Osteocyte (in vitro differentiated cells): Measurements from ENCODE around the gene SCRN3. TPM values are rescaled to one million over a fixed set of nuclear protein-coding genes. Genes with fewer than 3 reads are reported as not detected.
A peak's percentile ranks its signal among the peaks of the same experiment; 100 is the strongest.
"Not testable (repeated sequence)": the region's sequence is repeated elsewhere in the genome, so short reads cannot be mapped to it uniquely, and the experiment has no call there.

Experiments
- DNase-seq: peaks from one replicate; pipeline ENCODE4 v3.0.0; 2021; ENCODE audit warnings: mixed read lengths; ENCODE audit not compliant: unreplicated experiment; ENCODE audit errors: extremely low spot score
- H3K27ac Mint-ChIP-seq: one replicate; pipeline ENCODE4 v1.8.0; 2021; ENCODE audit warnings: mild to moderate bottlenecking, mixed read lengths; ENCODE audit not compliant: unreplicated experiment
- H3K27me3 Mint-ChIP-seq: one replicate; pipeline ENCODE4 v1.8.0; 2021; ENCODE audit warnings: mixed read lengths; ENCODE audit not compliant: unreplicated experiment
- H3K36me3 Mint-ChIP-seq: one replicate; pipeline ENCODE4 v1.8.0; 2021; ENCODE audit warnings: mixed read lengths; ENCODE audit not compliant: unreplicated experiment
- H3K4me1 Mint-ChIP-seq: one replicate; pipeline ENCODE4 v1.8.0; 2021; ENCODE audit warnings: mixed read lengths; ENCODE audit not compliant: unreplicated experiment
- H3K4me3 Mint-ChIP-seq: one replicate; pipeline ENCODE4 v1.8.0; 2021; ENCODE audit warnings: mild to moderate bottlenecking, moderate library complexity, mixed read lengths; ENCODE audit not compliant: unreplicated experiment
- H3K9me3 Mint-ChIP-seq: one replicate; pipeline ENCODE4 v1.8.0; 2021; ENCODE audit warnings: mixed read lengths; ENCODE audit not compliant: unreplicated experiment
- CTCF ChIP-seq: fragments of 200-600 bp; sonication (generic); IDR thresholded peaks from 2 replicates; pipeline ENCODE4 v1.5.0; 2021; ENCODE audit warnings: antibody characterized with exemption, mild to moderate bottlenecking, moderate library complexity
- total RNA-seq: library from RNA; stranded (reverse); gene quantifications from 2 replicates; pipeline ENCODE4 v1.2.1, GENCODE V29; 2021

Gene SCRN3
- total RNA-seq, 1 donor from 2014 or later = 35.1 TPM

GRCh38 chr2:174400853-174401252, 5.3 kb downstream of the SCRN3 start:
- no peak overlapping the region for H3K27ac Mint-ChIP-seq
- no peaks in the 10 kb centered on the region for H3K9me3 Mint-ChIP-seq
- H3K36me3 Mint-ChIP-seq = peaks cover 35% of the 10 kb centered on the region
- no peak for TF ChIP-seq CTCF
- no peak overlapping the region for H3K4me3 Mint-ChIP-seq
- H3K4me1 Mint-ChIP-seq = peaks cover 9% of the 10 kb centered on the region
- no peaks in the 10 kb centered on the region for H3K27me3 Mint-ChIP-seq
- DNase-seq = no peak

- no peak overlapping the region for H3K4me3 Mint-ChIP-seq
- no peaks in the 10 kb centered on the region for H3K4me1 Mint-ChIP-seq
- H3K27me3 Mint-ChIP-seq = no peaks in the 10 kb centered on the region
- H3K36me3 Mint-ChIP-seq = peaks cover 30% of the 10 kb centered on the region
- H3K9me3 Mint-ChIP-seq = no peaks in the 10 kb centered on the region
- TF ChIP-seq CTCF = no peak
- DNase-seq = no peak
- no peak overlapping the region for H3K27ac Mint-ChIP-seq
Observed at GRCh38 chr2:174403628-174404027, 8.1 kb downstream of the SCRN3 start.

- H3K9me3 Mint-ChIP-seq, DNase-seq, H3K27me3 Mint-ChIP-seq, H3K4me1 Mint-ChIP-seq, H3K36me3 Mint-ChIP-seq: not testable (repeated sequence)
- Mint-ChIP-seq H3K4me3 (peak overlapping the region; percentile 71), H3K27ac (peak overlapping the region; percentile 73)
Observed at GRCh38 chr2:174410039-174410438, 14.5 kb downstream of the SCRN3 start.

GRCh38 chr2:174412256-174412655, 16.7 kb downstream of the SCRN3 start:
- DNase-seq = no peak
- H3K36me3 Mint-ChIP-seq = peaks cover 5% of the 10 kb centered on the region
- no peak overlapping the region for H3K27ac Mint-ChIP-seq
- no peak for TF ChIP-seq CTCF
- H3K27me3 Mint-ChIP-seq = no peaks in the 10 kb centered on the region
- no peaks in the 10 kb centered on the region for H3K9me3 Mint-ChIP-seq
- H3K4me1 Mint-ChIP-seq = peaks cover 7% of the 10 kb centered on the region
- H3K4me3 Mint-ChIP-seq = no peak overlapping the region

GRCh38 chr2:174428214-174428613, 32.7 kb downstream of the SCRN3 start:
- no peak overlapping the region for H3K27ac Mint-ChIP-seq
- H3K4me3 Mint-ChIP-seq = no peak overlapping the region
- peaks cover 3% of the 10 kb centered on the region for H3K4me1 Mint-ChIP-seq
- DNase-seq = no peak
- peaks cover 43% of the 10 kb centered on the region for H3K36me3 Mint-ChIP-seq
- peaks cover 5% of the 10 kb centered on the region for H3K9me3 Mint-ChIP-seq
- TF ChIP-seq CTCF = no peak
- H3K27me3 Mint-ChIP-seq = no peaks in the 10 kb centered on the region

GRCh38 chr2:174430066-174430465, 34.5 kb downstream of the SCRN3 start:
- no peak for DNase-seq
- H3K36me3 Mint-ChIP-seq = peaks cover 38% of the 10 kb centered on the region
- no peak overlapping the region for H3K4me3 Mint-ChIP-seq
- H3K27ac Mint-ChIP-seq = no peak overlapping the region
- no peaks in the 10 kb centered on the region for H3K27me3 Mint-ChIP-seq
- no peak for TF ChIP-seq CTCF
- H3K9me3 Mint-ChIP-seq = peaks cover 5% of the 10 kb centered on the region
- H3K4me1 Mint-ChIP-seq = peaks cover 3% of the 10 kb centered on the region
